ENCODE results near the gene OR6J1. TPM values are rescaled to one million over a fixed set of nuclear protein-coding genes. Genes with fewer than 3 reads are reported as not detected.

The OR6J1 gene
- total and polyA plus RNA-seq, 9 of the 15 experiments (the other 6 are each of a cell fraction or from before 2014, with no cell fraction given): not detected

DNA sequence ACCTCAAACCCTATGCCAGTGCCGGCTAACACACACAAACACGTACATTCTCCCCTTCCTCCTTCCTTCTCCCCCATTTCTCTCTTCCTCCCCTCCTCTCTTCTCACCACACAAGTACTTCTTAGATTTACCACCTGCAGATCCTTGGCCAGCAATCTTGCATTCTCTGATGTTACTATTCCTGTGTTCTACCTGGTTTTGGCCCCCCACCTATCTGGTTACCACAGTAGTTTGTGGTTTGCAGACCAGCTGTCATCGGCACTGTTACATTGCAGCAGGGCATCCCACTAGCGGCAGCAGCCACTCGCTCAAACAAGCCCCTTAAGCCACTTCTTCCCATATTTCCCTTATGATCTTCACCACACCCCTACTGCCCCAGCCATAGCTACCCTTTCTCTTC lies 42.2 kb downstream of the OR6J1 start:
- H4K20me1 ChIP-seq (replicated peaks; ENCODE audit: control insufficient read depth, insufficient read depth, low read length): no peaks in the 10 kb centered on the region
- 77% methylated on average over 5 of the region's 5 CpGs for WGBS (ENCODE audit: insufficient coverage, low coverage, missing lambda C conversion rate)
- H3K4me1 ChIP-seq (replicated peaks in 1 of 2; ENCODE audit: control insufficient read depth in 2 of 2, insufficient read depth in 2 of 2, low read length in 2 of 2): peaks cover 12 to 20% of the 10 kb centered on the region in 2 experiments; a peak in 4 of 5 replicates
- no peaks in the 10 kb centered on the region for H3K9me3 ChIP-seq (replicated peaks; ENCODE audit: control insufficient read depth, insufficient read depth, low read depth, low read length)
- in situ Hi-C loops (cut with MboI) (no loop called here), intact Hi-C loops (cut with micrococcal nuclease) (no loop called here)
- H3K4me2 ChIP-seq (ENCODE audit: insufficient read depth, low read length): no peak overlapping the region
- POLR2A ChIA-PET: interaction anchor here (2.0 kb wide), 1 partner anchor 9 kb away, joined by 8 read pairs; no protein-coding TSS in a partner anchor
- H3K36me3 ChIP-seq (ENCODE audit: control insufficient read depth, insufficient read depth, low read length): peaks cover 38% of the 10 kb centered on the region; the same call in 2 of the 3 replicates
- BruUV-seq (replicated peaks): no TSS peak
- H2AFZ ChIP-seq (ENCODE audit: low read depth, low read length): no peak overlapping the region
- H3K79me2 ChIP-seq (ENCODE audit: control insufficient read depth, insufficient read depth, low read length): peaks cover 14% of the 10 kb centered on the region
- CTCF ChIA-PET (ENCODE audit: low intra/inter-chr PET ratio): no interaction called here
- H3K27ac ChIP-seq (ENCODE audit: extremely low read depth, low read depth, low read length): no peak overlapping the region
- DNase-seq (ENCODE audit: extremely low read depth in 1 of 4, low spot score in 3 of 4) (no peak), ATAC-seq (no peak), FAIRE-seq (no peak)
- H3K9me1 ChIP-seq (ENCODE audit: control insufficient read depth, insufficient read depth, low read length): peaks cover 2% of the 10 kb centered on the region
- no peaks in the 10 kb centered on the region for H3K27me3 ChIP-seq (ENCODE audit: control insufficient read depth in 2 of 2, insufficient read depth in 2 of 2, low read length in 2 of 2)
- H3K4me3 ChIP-seq: no peak overlapping the region
- no peak overlapping the region for H3K9ac ChIP-seq (ENCODE audit: insufficient read depth in 1 of 2, low read depth in 2 of 2, low read length in 2 of 2)
- TF ChIP-seq ZNF561 (CRISPR knock-in tag; conservative IDR thresholded peaks at IDR 0.05): no peak
- no peak for TF ChIP-seq POLR2G (IDR thresholded peaks at IDR 0.05; ENCODE audit: low read depth, low read length)
- no peak for TF ChIP-seq KDM4B (IDR thresholded peaks at IDR 0.05; ENCODE audit: borderline replicate concordance in 2 of 2, low read depth in 1 of 2)
- TF ChIP-seq PHF20 (IDR thresholded peaks at IDR 0.05; ENCODE audit: partially characterized antibody): no peak
- TF ChIP-seq TAF1 (IDR thresholded peaks at IDR 0.05; ENCODE audit: control insufficient read depth, extremely low read depth, insufficient read depth, low read length, severe bottlenecking): no peak
- TF ChIP-seq EGR1 (conservative IDR thresholded peaks at IDR 0.05): no peak
- TF ChIP-seq, protein P1, sequence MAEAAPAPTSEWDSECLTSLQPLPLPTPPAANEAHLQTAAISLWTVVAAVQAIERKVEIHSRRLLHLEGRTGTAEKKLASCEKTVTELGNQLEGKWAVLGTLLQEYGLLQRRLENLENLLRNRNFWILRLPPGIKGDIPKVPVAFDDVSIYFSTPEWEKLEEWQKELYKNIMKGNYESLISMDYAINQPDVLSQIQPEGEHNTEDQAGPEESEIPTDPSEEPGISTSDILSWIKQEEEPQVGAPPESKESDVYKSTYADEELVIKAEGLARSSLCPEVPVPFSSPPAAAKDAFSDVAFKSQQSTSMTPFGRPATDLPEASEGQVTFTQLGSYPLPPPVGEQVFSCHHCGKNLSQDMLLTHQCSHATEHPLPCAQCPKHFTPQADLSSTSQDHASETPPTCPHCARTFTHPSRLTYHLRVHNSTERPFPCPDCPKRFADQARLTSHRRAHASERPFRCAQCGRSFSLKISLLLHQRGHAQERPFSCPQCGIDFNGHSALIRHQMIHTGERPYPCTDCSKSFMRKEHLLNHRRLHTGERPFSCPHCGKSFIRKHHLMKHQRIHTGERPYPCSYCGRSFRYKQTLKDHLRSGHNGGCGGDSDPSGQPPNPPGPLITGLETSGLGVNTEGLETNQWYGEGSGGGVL (CRISPR knock-in tag; IDR thresholded peaks at IDR 0.05): no peak
- no peak for TF ChIP-seq TBL1XR1 (IDR thresholded peaks at IDR 0.05; ENCODE audit: low read length in 2 of 2)
- TF ChIP-seq, protein P2, sequence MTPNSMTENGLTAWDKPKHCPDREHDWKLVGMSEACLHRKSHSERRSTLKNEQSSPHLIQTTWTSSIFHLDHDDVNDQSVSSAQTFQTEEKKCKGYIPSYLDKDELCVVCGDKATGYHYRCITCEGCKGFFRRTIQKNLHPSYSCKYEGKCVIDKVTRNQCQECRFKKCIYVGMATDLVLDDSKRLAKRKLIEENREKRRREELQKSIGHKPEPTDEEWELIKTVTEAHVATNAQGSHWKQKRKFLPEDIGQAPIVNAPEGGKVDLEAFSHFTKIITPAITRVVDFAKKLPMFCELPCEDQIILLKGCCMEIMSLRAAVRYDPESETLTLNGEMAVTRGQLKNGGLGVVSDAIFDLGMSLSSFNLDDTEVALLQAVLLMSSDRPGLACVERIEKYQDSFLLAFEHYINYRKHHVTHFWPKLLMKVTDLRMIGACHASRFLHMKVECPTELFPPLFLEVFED (CRISPR knock-in tag; conservative IDR thresholded peaks at IDR 0.05): no peak
- TF ChIP-seq, protein P3, sequence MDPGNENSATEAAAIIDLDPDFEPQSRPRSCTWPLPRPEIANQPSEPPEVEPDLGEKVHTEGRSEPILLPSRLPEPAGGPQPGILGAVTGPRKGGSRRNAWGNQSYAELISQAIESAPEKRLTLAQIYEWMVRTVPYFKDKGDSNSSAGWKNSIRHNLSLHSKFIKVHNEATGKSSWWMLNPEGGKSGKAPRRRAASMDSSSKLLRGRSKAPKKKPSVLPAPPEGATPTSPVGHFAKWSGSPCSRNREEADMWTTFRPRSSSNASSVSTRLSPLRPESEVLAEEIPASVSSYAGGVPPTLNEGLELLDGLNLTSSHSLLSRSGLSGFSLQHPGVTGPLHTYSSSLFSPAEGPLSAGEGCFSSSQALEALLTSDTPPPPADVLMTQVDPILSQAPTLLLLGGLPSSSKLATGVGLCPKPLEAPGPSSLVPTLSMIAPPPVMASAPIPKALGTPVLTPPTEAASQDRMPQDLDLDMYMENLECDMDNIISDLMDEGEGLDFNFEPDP (CRISPR knock-in tag; IDR thresholded peaks at IDR 0.05): no peak
- TF ChIP-seq, protein P4, sequence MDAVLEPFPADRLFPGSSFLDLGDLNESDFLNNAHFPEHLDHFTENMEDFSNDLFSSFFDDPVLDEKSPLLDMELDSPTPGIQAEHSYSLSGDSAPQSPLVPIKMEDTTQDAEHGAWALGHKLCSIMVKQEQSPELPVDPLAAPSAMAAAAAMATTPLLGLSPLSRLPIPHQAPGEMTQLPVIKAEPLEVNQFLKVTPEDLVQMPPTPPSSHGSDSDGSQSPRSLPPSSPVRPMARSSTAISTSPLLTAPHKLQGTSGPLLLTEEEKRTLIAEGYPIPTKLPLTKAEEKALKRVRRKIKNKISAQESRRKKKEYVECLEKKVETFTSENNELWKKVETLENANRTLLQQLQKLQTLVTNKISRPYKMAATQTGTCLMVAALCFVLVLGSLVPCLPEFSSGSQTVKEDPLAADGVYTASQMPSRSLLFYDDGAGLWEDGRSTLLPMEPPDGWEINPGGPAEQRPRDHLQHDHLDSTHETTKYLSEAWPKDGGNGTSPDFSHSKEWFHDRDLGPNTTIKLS (IDR thresholded peaks at IDR 0.05; ENCODE audit: borderline replicate concordance, low read depth): no peak
- TF ChIP-seq, protein P5, sequence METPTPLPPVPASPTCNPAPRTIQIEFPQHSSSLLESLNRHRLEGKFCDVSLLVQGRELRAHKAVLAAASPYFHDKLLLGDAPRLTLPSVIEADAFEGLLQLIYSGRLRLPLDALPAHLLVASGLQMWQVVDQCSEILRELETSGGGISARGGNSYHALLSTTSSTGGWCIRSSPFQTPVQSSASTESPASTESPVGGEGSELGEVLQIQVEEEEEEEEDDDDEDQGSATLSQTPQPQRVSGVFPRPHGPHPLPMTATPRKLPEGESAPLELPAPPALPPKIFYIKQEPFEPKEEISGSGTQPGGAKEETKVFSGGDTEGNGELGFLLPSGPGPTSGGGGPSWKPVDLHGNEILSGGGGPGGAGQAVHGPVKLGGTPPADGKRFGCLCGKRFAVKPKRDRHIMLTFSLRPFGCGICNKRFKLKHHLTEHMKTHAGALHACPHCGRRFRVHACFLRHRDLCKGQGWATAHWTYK (CRISPR knock-in tag; IDR thresholded peaks at IDR 0.05): no peak
- TF ChIP-seq RBM17 (IDR thresholded peaks at IDR 0.05; ENCODE audit: borderline replicate concordance, low read depth, low read length): no peak
- no peak for TF ChIP-seq TAF9B (IDR thresholded peaks at IDR 0.05; ENCODE audit: partially characterized antibody)
- no peak for TF ChIP-seq TARDBP (IDR thresholded peaks at IDR 0.05)
